ENCODE measurements around the gene TK2.
A peak's percentile ranks its signal among the peaks of the same experiment; 100 is the strongest.
"Not testable (repeated sequence)": the region's sequence is repeated elsewhere in the genome, so short reads cannot be mapped to it uniquely, and the experiment has no call there.

Gene TK2

DNA sequence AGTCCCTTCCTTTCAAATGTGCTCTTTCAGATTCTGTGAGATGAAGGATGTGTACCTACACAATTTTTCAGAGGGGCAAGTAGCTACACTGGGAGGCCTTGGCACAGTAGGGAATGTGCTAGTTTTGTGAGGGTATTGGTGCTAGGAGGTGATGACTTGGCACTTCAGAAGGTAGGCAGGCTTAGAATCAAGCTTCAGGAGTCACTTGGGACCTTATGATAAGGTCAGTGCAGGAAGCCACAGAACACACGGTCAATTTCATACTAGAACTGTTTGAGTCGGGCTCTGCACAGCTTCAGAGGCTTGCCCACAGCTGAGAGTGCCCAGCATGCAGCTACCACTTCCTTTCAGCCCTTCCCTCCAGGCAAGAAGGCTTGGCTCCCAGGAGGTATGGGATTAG, 22.4 kb upstream of the TK2 start:
- no peak for DNase-seq

- DNase-seq, result no peak
These were observed 20.0 kb upstream of the TK2 start for GRCh38 chr16:66569827-66570405.

DNA sequence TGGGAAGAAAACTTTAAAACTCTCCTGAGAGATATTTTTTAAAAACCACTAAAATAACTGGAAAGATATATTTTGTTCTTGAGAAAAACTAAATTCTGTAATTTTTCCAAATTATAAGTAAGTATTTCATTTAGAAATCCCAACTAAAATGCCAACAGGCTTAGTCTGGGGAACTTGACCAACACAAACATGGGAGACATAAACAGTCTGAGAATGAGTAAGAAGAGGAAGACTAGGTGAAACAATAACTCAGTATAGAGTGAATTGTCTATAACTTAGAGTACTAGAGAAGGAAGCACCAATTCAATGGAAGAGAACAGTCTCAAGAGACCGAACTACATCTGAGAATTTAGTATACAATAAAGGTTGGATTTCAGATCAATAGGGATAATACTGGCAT, 19.2 kb upstream of the TK2 start:
- DNase-seq, result no peak

DNA sequence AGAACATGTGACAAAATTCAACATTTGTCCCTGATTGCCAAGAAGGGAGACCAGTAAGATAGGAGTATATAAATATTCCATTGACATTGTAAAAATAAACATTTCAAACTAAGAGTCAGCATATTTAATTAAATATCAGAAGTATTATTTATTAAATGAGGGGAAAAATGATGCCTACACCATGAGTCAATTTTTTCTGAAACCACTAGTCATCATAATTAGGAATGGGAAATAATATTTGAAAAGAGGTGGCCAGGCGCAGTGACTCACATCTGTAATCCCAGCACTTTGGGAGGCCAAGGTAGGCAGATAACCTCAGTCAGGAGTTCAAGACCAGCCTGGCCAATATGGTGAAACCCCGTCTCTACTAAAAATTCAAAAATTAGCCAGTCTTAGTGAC, 18.4 kb upstream of the TK2 start:
- no peak for DNase-seq

- not testable (repeated sequence) for DNase-seq
These were observed 17.3 kb upstream of the TK2 start for GRCh38 chr16:66567270-66567669.

DNA sequence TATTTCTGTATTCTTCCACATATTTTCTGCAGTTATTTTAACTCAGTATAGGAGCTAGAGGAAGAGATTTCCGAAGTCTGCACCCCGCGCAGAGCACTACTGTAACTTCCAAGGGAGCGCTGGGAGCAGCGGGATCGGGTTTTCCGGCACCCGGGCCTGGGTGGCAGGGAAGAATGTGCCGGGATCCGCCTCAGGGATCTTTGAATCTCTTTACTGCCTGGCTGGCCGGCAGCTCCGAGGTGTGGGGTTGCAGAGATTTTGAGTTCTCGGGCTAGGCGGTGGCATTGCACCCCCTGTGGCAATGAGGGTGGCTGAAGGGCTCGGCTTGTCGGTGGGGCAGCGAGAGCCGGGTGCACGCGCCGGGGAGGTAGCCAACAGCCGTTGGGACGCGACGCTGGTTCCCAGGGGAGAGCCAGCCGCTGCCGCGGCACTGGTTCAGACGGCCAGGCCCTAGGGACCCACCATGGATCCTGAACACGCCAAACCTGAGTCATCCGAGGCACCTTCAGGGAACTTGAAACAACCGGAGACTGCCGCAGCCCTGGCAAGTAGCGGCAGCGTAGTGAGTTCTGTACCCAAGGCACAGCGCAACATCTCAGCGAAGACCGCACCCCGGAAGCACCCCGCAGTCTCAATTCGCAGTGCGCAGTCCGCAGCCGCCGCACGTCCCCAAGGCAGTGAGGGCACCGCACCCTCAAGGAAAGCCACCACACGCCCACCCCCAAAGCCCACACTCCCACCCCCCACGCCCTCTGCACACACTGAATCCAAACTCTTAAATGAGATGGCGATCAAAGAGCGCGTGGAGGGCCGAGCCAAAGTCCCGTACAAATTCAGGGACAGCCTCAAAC, 16.4 kb upstream of the TK2 start, which contains the start of gene CMTM1:
Gene CMTM1 (plus strand): TSS at position 389 of the 851 bp plus-strand sequence. CDS start 75 bp downstream, at position 464.
- no peak for DNase-seq

- no peak for DNase-seq
These were observed 13.8 kb upstream of the TK2 start for GRCh38 chr16:66563574-66564334.

DNA sequence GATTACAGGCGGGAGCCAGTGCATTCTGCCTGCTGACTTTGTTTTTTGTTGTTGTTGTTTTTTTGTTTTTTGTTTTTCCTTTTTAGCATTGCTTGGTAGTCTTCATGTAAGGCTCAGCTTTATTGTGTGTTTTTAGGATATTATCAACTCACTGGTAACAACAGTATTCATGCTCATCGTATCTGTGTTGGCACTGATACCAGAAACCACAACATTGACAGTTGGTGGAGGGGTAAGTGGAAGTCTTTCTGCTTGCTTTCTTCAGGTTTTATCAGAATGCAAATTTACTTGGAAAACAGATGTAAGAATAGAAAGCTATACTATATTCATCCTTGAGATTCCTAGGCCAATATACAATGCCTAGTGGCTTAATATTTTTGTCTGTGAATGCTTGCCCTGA, 13.1 kb upstream of the TK2 start:
- no peak for DNase-seq

GRCh38 chr16:66562409-66562808, 12.5 kb upstream of the TK2 start:
- no peak for DNase-seq

- DNase-seq, result no peak
These were observed 11.6 kb upstream of the TK2 start for GRCh38 chr16:66561381-66562080.

GRCh38 chr16:66560107-66560506, 10.2 kb upstream of the TK2 start:
- no peak for DNase-seq

DNA sequence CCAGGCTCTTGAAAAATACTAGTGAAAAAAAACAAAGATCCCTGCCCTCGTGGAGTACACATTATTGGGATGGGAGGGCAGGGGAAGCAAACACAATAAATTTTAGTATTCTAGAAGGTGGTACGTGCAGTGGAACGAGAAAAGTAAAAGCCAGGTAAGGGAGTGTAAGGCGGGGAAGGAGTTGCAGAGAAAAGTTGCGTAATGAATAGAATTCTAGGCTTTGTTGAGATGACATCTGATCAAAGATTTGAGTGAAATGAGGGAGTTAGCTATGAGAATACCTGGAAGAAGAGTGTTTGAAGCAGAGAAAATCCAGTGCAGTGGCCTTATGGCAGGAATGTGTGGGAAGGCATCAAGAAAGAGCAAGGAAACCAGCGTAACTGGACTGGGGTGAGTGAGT, 4.6 kb upstream of the TK2 start:
- DNase-seq, result no peak

DNA sequence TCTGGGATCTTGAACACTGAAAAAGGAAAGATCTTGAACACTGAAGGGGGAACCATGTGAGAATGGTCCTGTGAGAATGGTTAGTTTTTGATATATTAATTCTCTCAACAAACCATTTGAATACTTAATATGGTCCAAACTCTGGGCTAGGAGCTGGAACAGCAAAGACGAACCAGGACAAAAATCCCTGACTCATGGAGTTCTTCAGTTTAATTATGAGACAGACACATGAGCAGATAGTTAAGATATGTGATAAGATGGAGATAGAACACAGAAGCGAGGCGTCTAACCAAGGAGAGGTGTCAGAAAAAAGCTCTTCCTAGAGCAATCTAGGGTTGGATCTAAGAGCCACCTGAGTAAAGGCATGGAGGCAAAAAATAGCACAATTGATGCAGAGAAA, 4.1 kb upstream of the TK2 start:
- DNase-seq, result no peak

- DNase-seq, result no peak
These were observed 3.3 kb upstream of the TK2 start for GRCh38 chr16:66553223-66553622.

GRCh38 chr16:66552286-66553177, 2.6 kb upstream of the TK2 start, which contains the start of gene CKLF:
Gene CKLF, plus strand, starts transcription at chr16:66552576. Its CDS starts 140 bp downstream, at chr16:66552716.
- peak; percentile 86 for DNase-seq

GRCh38 chr16:66551788-66552285, 1.9 kb upstream of the TK2 start:
- peak; percentile 19 for DNase-seq

DNA sequence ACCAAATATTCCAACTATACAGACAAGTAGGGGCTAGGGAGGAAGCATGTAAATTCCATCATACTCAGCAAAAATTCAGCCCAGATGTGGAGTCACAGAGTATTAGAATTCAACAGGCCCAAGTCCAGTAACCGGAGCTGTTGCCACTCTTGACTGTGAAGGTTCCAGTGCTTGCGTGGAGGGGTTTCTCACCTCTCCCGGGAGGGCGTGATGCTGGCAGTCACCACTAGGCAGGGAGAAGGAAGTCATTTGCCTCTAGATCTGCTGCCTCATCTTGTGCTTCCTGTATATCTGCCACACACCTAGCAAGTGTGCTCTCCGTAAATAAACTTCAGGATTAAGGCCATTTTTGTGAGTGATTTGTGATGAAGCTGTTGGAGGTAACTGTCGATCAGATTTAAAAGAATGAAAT, 1.4 kb upstream of the TK2 start:
- peak; percentile 46 for DNase-seq

GRCh38 chr16:66548868-66549267, 1.1 kb downstream of the TK2 start:
- DNase-seq, result no peak

DNA sequence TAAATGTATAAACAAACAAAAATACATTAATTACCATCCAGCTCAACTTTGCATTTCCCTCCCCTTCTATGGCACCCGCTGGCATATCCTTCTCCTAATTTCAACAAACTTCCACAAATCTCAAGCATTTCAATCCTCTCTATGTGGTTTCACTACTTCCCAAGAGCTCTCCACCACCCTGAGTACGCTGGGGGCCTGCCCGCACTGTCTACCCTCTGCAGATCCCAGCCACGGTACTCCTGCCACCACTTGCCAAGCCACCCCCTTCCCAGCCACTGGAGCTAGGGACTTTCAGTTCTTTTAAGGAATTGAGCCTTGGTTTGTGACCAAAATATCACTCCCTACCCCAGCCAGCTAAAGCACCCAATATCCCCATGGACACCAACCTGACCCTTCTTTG, 1.9 kb downstream of the TK2 start:
- no peak for DNase-seq

DNA sequence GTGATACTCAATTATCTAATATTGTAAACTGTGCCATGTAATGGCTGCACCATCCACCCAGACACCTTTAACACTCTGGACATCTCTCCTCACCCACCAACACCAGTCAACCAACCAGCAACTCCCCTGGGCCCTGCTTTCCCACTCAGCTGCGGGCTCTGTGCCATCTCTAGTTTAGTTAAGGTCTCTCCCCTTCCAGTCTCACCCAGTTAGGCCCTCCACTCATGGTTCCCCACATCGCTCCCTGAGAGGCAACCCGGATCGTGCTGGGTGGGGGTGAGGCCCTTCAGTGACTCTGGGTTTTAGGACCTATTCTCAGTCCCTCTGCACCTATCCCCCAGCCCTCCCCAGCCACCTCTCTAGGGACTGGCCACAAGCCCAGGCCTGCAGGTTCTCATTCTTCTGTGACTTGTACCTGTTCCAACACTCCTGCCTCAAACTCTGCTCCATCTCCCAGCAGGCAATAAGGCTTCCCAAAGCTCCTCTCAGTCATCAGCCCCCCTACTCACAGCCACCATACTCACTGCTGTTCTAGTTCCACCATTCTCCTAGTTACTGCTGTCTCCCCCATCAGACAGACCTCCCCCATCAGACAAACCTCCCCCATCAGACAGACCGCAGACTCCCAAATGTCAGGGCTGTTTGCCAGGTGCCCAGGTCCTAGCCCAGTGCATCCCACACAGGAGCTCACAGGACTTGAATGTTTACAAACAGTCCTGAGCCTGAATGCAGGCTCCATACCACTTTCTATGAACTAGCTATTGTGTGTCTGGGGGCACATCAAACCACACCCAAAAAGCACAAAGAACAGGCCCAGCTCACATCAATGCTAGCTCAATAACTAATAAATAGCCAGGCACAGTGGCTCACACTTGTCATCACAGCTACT, 2.6 kb downstream of the TK2 start:
- DNase-seq, result no peak

Data from stimulated activated CD4-positive, alpha-beta T cell treated with anti-CD3 and anti-CD28 coated beads, Interleukin-12 subunit alpha, Interleukin-12 subunit beta, amount 100 ng/mL, for 4 hours (primary cell).